Activated T-cell treated with anti-CD3 and anti-CD28 coated beads, Interleukin-2, amount 50 U/mL, for 72 hours (primary cell): ENCODE data around the gene SYT1. TPM values are rescaled to one million over a fixed set of nuclear protein-coding genes. Genes with fewer than 3 reads are reported as not detected.

Source experiments
- ATAC-seq, 2 donors: fragments of 150-1000 bp; cut with Tn5 transposase; replicated peaks in 1 of 2; 2 replicates each; pipeline ENCODE4 v1.10.0; 2021; ENCODE audit warnings: moderate library complexity in 2 of 2, mild to moderate bottlenecking in 1 of 2
- DNase-seq, 2 donors: peaks; one replicate each; pipeline ENCODE4 v3.0.0; 2021 to 2022; ENCODE audit warnings: mixed read lengths in 1 of 2
- H3K27ac Mint-ChIP-seq: one replicate; pipeline ENCODE4 v1.8.0; 2022; ENCODE audit warnings: mild to moderate bottlenecking, moderate library complexity, mixed read lengths
- H3K27me3 Mint-ChIP-seq: one replicate; pipeline ENCODE4 v1.8.0; 2022; ENCODE audit warnings: low read depth, mixed read lengths
- H3K36me3 Mint-ChIP-seq, 2 donors: one replicate each; pipeline ENCODE4 v1.8.0; 2022; ENCODE audit warnings: mixed read lengths in 2 of 2, mild to moderate bottlenecking in 1 of 2; ENCODE audit not compliant: insufficient read depth in 2 of 2
- H3K4me1 Mint-ChIP-seq: one replicate; pipeline ENCODE4 v1.8.0; 2022; ENCODE audit warnings: low read depth, mixed read lengths
- H3K4me3 Mint-ChIP-seq, 2 donors: one replicate each; pipeline ENCODE4 v1.8.0; 2022; ENCODE audit warnings: mild to moderate bottlenecking in 2 of 2, mixed read lengths in 2 of 2, moderate library complexity in 2 of 2
- H3K9me3 Mint-ChIP-seq, 2 donors: one replicate each; pipeline ENCODE4 v1.8.0; 2022; ENCODE audit warnings: mixed read lengths in 2 of 2
- total RNA-seq, 2 donors: library from RNA; stranded (reverse); gene quantifications; one replicate each; pipeline ENCODE4 v1.2.3, GENCODE V29; 2022

The SYT1 gene
- total RNA-seq, 2 donors from 2014 or later = not detected

- no peaks in the 10 kb centered on the region for H3K36me3 Mint-ChIP-seq
- H3K27me3 Mint-ChIP-seq = no peaks in the 10 kb centered on the region
- H3K9me3 Mint-ChIP-seq = no peaks in the 10 kb centered on the region
- no peak for DNase-seq
- no peak for ATAC-seq
- no peaks in the 10 kb centered on the region for H3K4me1 Mint-ChIP-seq
- H3K27ac Mint-ChIP-seq = no peak overlapping the region
- no peak overlapping the region for H3K4me3 Mint-ChIP-seq
Measured at GRCh38 chr12:78871566-78871965, 7.0 kb downstream of the SYT1 start.

- Mint-ChIP-seq H3K27me3 (no peaks in the 10 kb centered on the region), H3K36me3 (no peaks in the 10 kb centered on the region)
Measured at GRCh38 chr12:78878459-78878858, 13.9 kb downstream of the SYT1 start.

GRCh38 chr12:78878866-78879265 lies 14.3 kb downstream of the SYT1 start:
- Mint-ChIP-seq H3K27me3 (no peaks in the 10 kb centered on the region), H3K36me3 (no peaks in the 10 kb centered on the region), H3K4me1 (no peaks in the 10 kb centered on the region), H3K27ac (no peak overlapping the region), H3K4me3 (no peak overlapping the region), H3K9me3 (peaks cover 1 to 3% of the 10 kb centered on the region in 2 donors)
- ATAC-seq (no peak), DNase-seq (no peak)

More at GRCh38 chr12:78878459-78878858, 13.9 kb downstream of the SYT1 start:
- no peak overlapping the region for H3K27ac Mint-ChIP-seq
- DNase-seq (no peak), ATAC-seq (no peak)
- no peak overlapping the region for H3K4me3 Mint-ChIP-seq
- no peaks in the 10 kb centered on the region for H3K4me1 Mint-ChIP-seq
- peaks cover 1 to 3% of the 10 kb centered on the region in 2 donors for H3K9me3 Mint-ChIP-seq

- Mint-ChIP-seq H3K36me3 (no peaks in the 10 kb centered on the region), H3K9me3 (peaks cover 1 to 3% of the 10 kb centered on the region in 2 donors), H3K27ac (no peak overlapping the region), H3K27me3 (no peaks in the 10 kb centered on the region), H3K4me3 (no peak overlapping the region), H3K4me1 (no peaks in the 10 kb centered on the region)
- ATAC-seq = no peak
- no peak for DNase-seq
Measured at GRCh38 chr12:78880078-78880477, 15.5 kb downstream of the SYT1 start.

GRCh38 chr12:78881685-78882084 lies 17.1 kb downstream of the SYT1 start:
- H3K4me3 Mint-ChIP-seq = no peak overlapping the region
- H3K9me3 Mint-ChIP-seq = peaks cover 1 to 3% of the 10 kb centered on the region in 2 donors
- no peak for ATAC-seq
- DNase-seq = no peak
- H3K36me3 Mint-ChIP-seq = no peaks in the 10 kb centered on the region
- H3K27ac Mint-ChIP-seq = no peak overlapping the region
- no peaks in the 10 kb centered on the region for H3K4me1 Mint-ChIP-seq
- no peaks in the 10 kb centered on the region for H3K27me3 Mint-ChIP-seq

GRCh38 chr12:78885466-78885865 lies 20.9 kb downstream of the SYT1 start:
- no peaks in the 10 kb centered on the region for H3K4me1 Mint-ChIP-seq
- DNase-seq = no peak
- no peak overlapping the region for H3K4me3 Mint-ChIP-seq
- H3K27me3 Mint-ChIP-seq = no peaks in the 10 kb centered on the region
- H3K27ac Mint-ChIP-seq = no peak overlapping the region
- ATAC-seq = no peak
- no peaks in the 10 kb centered on the region for H3K9me3 Mint-ChIP-seq
- H3K36me3 Mint-ChIP-seq = no peaks in the 10 kb centered on the region

GRCh38 chr12:78886719-78887407 lies 22.3 kb downstream of the SYT1 start:
- H3K27ac Mint-ChIP-seq = no peak overlapping the region
- H3K9me3 Mint-ChIP-seq = no peaks in the 10 kb centered on the region
- no peak for ATAC-seq
- no peaks in the 10 kb centered on the region for H3K27me3 Mint-ChIP-seq
- H3K36me3 Mint-ChIP-seq = no peaks in the 10 kb centered on the region
- H3K4me3 Mint-ChIP-seq = no peak overlapping the region
- no peak for DNase-seq
- no peaks in the 10 kb centered on the region for H3K4me1 Mint-ChIP-seq

- ATAC-seq = no peak
- Mint-ChIP-seq H3K27ac (no peak overlapping the region), H3K36me3 (no peaks in the 10 kb centered on the region)
Measured at GRCh38 chr12:78887444-78887843, 22.9 kb downstream of the SYT1 start.

GRCh38 chr12:78888568-78888967 lies 24.0 kb downstream of the SYT1 start:
- ATAC-seq = no peak
- no peaks in the 10 kb centered on the region for H3K9me3 Mint-ChIP-seq

More at GRCh38 chr12:78887444-78887843, 22.9 kb downstream of the SYT1 start:
- no peaks in the 10 kb centered on the region for H3K4me1 Mint-ChIP-seq
- no peak for DNase-seq
- no peaks in the 10 kb centered on the region for H3K9me3 Mint-ChIP-seq
- no peak overlapping the region for H3K4me3 Mint-ChIP-seq
- H3K27me3 Mint-ChIP-seq = no peaks in the 10 kb centered on the region

GRCh38 chr12:78891646-78892353 lies 27.2 kb downstream of the SYT1 start:
- Mint-ChIP-seq H3K27ac (no peak overlapping the region), H3K4me1 (no peaks in the 10 kb centered on the region), H3K9me3 (no peaks in the 10 kb centered on the region), H3K4me3 (no peak overlapping the region), H3K27me3 (no peaks in the 10 kb centered on the region), H3K36me3 (no peaks in the 10 kb centered on the region)
- no peak for DNase-seq
- no peak for ATAC-seq

More at GRCh38 chr12:78888568-78888967, 24.0 kb downstream of the SYT1 start:
- Mint-ChIP-seq H3K27me3 (no peaks in the 10 kb centered on the region), H3K4me3 (no peak overlapping the region), H3K27ac (no peak overlapping the region), H3K4me1 (no peaks in the 10 kb centered on the region), H3K36me3 (no peaks in the 10 kb centered on the region)
- DNase-seq = no peak

- no peak overlapping the region for H3K4me3 Mint-ChIP-seq
- no peaks in the 10 kb centered on the region for H3K36me3 Mint-ChIP-seq
- no peak overlapping the region for H3K27ac Mint-ChIP-seq
- no peak for DNase-seq
- no peak for ATAC-seq
- H3K4me1 Mint-ChIP-seq = no peaks in the 10 kb centered on the region
- H3K9me3 Mint-ChIP-seq = peaks cover 0 to 4% of the 10 kb centered on the region in 2 donors
- no peaks in the 10 kb centered on the region for H3K27me3 Mint-ChIP-seq
Measured at GRCh38 chr12:78898416-78898815, 33.8 kb downstream of the SYT1 start.

- H3K27ac Mint-ChIP-seq = no peak overlapping the region
- ATAC-seq = no peak
- H3K36me3 Mint-ChIP-seq = no peaks in the 10 kb centered on the region
- H3K4me1 Mint-ChIP-seq = no peaks in the 10 kb centered on the region
- no peak for DNase-seq
- H3K9me3 Mint-ChIP-seq = peaks cover 4 to 10% of the 10 kb centered on the region in 2 donors
- H3K4me3 Mint-ChIP-seq = no peak overlapping the region
- no peaks in the 10 kb centered on the region for H3K27me3 Mint-ChIP-seq
Measured at GRCh38 chr12:78914859-78915331, 50.3 kb downstream of the SYT1 start.

- Mint-ChIP-seq H3K36me3 (no peaks in the 10 kb centered on the region), H3K27ac (no peak overlapping the region), H3K9me3 (peaks cover 0 to 6% of the 10 kb centered on the region in 2 donors), H3K27me3 (no peaks in the 10 kb centered on the region), H3K4me1 (no peaks in the 10 kb centered on the region), H3K4me3 (no peak overlapping the region)
- ATAC-seq = no peak
- DNase-seq = no peak
Measured at GRCh38 chr12:78916845-78917480, 52.4 kb downstream of the SYT1 start.
